ENCODE results near the gene ZNF816. TPM values are rescaled to one million over a fixed set of nuclear protein-coding genes. Genes with fewer than 3 reads are reported as not detected.
"Not testable (repeated sequence)": the region's sequence is repeated elsewhere in the genome, so short reads cannot be mapped to it uniquely, and the experiment has no call there.

Gene ZNF816
- total RNA-seq (2014; rRNA removed; shearing (Covaris generic)) = not detected in 2 replicates
- polyA plus RNA-seq (2015; cell fraction: cytosol; rRNA removed) = 0.03 TPM in 1 of 2 replicates, not detected in the other
- 0.06 and 0.29 TPM in 2 replicates for polyA plus RNA-seq (2015; cell fraction: nucleus; rRNA removed)

DNA sequence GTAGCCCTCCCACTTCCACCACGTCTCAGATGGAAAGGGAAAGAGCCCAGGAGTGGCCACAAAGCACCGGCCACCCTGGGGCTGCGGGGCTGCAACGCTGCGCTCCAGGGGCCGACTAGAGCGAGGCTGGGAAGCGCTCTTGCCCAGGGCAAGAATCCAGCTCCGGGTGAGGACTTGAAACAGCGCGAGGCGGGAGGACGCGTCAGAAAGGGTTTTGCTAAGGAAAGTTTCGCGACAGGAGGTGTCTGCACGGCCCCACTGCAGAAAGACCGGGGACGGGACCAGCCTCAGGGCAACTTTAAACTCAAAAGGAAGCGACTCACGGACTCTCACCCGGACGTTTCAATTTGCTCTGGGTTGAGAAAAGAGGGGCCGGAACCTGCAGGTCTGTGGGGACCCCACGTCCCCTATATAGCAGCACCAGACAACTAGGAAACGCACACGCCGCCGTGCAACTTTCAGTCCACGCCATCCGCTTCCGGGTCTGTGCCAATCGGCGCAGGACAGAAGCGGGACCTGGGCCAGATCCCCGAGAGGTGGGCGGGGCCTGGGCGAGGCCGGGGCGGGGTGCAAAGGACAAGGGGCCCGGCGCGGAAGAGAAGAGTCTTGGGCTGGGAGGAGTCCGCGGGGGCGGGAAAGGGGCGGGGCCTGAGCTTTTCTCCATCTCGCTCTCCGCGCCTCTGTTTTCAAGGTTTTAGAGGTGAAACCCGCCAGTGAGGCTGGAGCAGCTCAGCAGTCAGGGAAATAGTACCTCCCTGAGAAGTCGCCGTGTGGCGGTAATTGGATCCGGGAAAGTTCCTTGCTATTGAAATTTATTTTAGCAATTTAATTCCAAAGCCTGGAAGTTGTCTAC lies at the start of gene ZNF816:
TSS of gene ZNF816 (minus strand) at position 488 of the 853 bp plus-strand sequence. CDS start 6,792 bp downstream, outside the sequence.
- no peak for DNase-seq (ENCODE audit: low read depth)

GRCh38 chr19:53012006-53012405 lies 49.3 kb upstream of the ZNF816 start:
- DNase-seq (ENCODE audit: low read depth) = no peak

- DNase-seq (ENCODE audit: low read depth) = no peak
Measured at GRCh38 chr19:53010494-53010893, 47.8 kb upstream of the ZNF816 start.

GRCh38 chr19:53008061-53008778 lies 45.5 kb upstream of the ZNF816 start:
- DNase-seq (ENCODE audit: low read depth) = no peak

- no peak for DNase-seq (ENCODE audit: low read depth)
Measured at GRCh38 chr19:53007606-53008005, 44.9 kb upstream of the ZNF816 start.

GRCh38 chr19:53007200-53007599 lies 44.5 kb upstream of the ZNF816 start:
- DNase-seq (ENCODE audit: low read depth) = no peak

GRCh38 chr19:53004242-53004641 lies 41.6 kb upstream of the ZNF816 start:
- no peak for DNase-seq (ENCODE audit: low read depth)

GRCh38 chr19:53002479-53002878 lies 39.8 kb upstream of the ZNF816 start:
- DNase-seq (ENCODE audit: low read depth) = no peak

DNA sequence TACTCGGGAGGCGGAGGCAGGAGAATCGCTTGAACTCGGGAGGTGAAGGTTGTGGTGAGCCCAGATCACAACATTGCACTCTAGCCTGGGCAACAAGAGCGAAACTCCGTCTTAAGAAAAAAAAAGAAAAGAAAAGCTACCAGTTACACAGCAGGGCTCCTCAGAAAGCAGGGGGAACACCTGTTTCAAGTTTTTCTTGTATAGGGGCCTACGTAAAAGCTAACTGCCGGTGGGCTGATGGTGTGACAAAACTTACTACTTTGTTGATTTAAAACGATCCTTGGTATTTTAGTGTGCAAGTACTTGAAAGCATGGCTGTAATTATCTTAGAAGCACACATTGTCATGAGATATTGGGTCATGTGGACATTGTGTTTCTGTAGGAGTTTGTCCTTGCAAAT lies 35.3 kb upstream of the ZNF816 start:
- no peak for DNase-seq (ENCODE audit: low read depth)

GRCh38 chr19:52995711-52996110 lies 33.0 kb upstream of the ZNF816 start:
- no peak for DNase-seq (ENCODE audit: low read depth)

- no peak for DNase-seq (ENCODE audit: low read depth)
Measured at GRCh38 chr19:52993342-52994178, 30.9 kb upstream of the ZNF816 start.

GRCh38 chr19:52992109-52993004 lies 29.7 kb upstream of the ZNF816 start:
- no peak for DNase-seq (ENCODE audit: low read depth)

- DNase-seq (ENCODE audit: low read depth) = peak; percentile 70
Measured at GRCh38 chr19:52991484-52991883, 28.8 kb upstream of the ZNF816 start.

DNA sequence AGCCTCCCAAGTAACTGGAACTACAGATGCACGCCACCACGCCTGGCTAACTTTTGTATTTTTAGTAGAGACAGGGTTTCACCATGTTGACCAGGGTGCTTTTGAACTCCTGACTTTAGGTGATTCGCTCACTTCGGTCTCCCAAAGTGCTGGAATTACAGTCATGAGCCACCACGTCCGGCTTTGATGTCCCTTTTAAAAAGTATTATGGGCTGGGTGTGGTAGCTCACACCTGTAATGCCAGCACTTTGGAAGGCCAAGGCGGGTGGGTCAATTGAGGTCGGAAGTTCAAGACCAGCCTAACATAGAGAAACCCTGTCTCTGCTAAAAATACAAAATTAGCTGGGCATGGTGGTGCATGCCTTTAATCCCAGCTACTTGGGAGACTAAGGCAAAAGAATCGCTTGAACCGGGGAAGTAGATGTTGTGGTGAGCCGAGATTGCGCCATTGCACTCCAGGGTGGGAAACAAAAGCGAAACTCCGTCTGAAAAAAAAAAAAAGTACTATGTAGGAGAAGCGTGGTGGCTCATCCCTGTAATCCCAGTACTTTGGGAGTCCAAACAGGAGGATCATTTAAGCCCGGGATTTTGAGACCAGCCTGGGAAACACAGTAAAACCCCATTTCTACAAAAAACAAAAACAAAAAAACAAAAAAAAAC lies 28.2 kb upstream of the ZNF816 start:
- peak; percentile 59 for DNase-seq (ENCODE audit: low read depth)

DNA sequence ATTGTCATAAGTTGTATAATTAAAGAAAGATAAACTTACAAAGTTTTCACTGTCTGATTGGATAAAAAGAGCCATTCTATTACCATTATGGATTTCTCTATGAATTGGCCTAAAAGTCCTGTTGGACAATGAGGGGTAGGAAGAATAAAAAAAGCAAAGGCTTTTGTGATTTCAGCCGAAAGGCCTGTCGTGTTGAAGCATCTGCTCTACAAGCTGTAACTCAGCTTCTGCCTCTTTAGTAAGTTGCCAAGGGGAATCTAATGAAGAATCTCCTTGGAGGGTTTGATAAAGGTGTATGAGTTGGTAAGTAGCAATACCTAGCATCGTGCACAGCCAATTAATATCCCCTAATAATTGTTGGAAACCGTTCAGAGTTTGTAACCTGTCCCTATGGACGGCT lies 25.8 kb upstream of the ZNF816 start:
- DNase-seq (ENCODE audit: low read depth) = no peak

DNA sequence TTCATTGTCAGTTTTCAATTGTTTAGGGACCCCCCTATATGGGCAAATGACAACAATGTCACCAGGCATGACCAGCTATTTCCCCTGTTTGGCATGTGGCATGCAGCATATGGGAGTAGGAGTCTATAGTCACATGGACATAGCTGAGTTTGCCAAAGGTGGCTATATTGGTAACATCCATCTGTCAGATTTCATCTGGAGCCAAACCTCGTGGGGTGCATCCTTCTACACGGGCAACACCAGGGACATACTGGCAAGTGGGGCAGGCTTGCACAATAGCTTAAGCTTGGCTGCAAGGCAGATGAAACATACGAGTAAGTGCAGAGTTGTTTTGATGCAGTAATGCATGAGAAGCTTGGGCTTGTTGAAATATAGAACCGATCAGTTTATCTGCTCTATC lies 24.5 kb upstream of the ZNF816 start:
- DNase-seq (ENCODE audit: low read depth) = no peak

- not testable (repeated sequence) for DNase-seq (ENCODE audit: low read depth)
Measured at GRCh38 chr19:52983167-52983566, 20.5 kb upstream of the ZNF816 start.

DNA sequence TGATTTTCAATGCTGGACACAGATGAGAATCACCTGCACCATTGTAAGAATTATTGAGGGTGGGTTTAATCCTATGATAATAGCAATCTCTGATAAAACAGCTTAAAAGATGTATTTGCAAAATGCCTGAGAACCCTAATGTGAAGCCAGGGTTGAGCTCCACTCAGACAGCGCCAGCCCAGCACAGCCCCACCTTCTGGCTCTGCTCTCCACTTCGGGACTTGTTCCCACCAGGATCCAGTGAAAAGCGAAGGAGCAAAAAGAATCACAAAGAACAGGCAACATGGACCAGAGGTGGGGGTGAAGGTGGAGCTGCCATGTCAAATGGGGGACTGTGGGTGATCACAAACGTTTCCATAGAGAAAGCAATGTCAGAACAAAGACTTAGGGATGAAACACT lies 18.6 kb upstream of the ZNF816 start:
- no peak for DNase-seq (ENCODE audit: low read depth)

DNA sequence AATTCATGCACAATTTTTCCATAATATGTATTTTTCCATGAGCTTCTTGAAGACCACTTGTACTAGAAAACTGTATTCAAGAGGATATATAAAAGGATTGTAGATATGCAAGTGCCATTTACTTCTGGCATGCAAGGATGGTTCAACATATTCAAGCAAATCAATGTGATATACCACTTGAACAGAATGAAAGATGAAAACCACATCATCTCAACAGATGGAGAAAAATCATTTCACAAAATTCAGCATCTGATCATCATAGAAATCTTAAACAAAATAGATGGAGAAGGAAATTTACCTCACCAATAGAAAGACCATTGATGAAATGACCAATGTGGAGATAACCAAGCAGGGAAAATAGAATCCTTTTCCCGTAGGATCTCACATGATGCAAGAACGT lies 5.1 kb upstream of the ZNF816 start:
- DNase-seq (ENCODE audit: low read depth) = no peak

GRCh38 chr19:52963247-52963618 lies 552 bp upstream of the ZNF816 start:
- no peak for DNase-seq (ENCODE audit: low read depth)

Measured in HT1080 (cell line).